D721Med (cell line): Measurements from ENCODE around the gene FBXL20.

ENCODE experiments used
- DNase-seq: peaks from one replicate; pipeline ENCODE4 v3.0.0; 2011; ENCODE audit warnings: low spot score; ENCODE audit not compliant: insufficient read length
- FAIRE-seq: peaks from 2 replicates; lab custom pipeline; 2011; peaks lifted over from hg19 to GRCh38; lab: Jason Lieb, UNC
- TF ChIP-seq, protein P1 (sequence below): IDR thresholded peaks from 2 replicates; pipeline ENCODE4 v1.5.1; 2012; ENCODE audit warnings: mild to moderate bottlenecking, control low read depth; ENCODE audit not compliant: insufficient read depth; ENCODE audit errors: missing control alignments

FBXL20 gene

DNA sequence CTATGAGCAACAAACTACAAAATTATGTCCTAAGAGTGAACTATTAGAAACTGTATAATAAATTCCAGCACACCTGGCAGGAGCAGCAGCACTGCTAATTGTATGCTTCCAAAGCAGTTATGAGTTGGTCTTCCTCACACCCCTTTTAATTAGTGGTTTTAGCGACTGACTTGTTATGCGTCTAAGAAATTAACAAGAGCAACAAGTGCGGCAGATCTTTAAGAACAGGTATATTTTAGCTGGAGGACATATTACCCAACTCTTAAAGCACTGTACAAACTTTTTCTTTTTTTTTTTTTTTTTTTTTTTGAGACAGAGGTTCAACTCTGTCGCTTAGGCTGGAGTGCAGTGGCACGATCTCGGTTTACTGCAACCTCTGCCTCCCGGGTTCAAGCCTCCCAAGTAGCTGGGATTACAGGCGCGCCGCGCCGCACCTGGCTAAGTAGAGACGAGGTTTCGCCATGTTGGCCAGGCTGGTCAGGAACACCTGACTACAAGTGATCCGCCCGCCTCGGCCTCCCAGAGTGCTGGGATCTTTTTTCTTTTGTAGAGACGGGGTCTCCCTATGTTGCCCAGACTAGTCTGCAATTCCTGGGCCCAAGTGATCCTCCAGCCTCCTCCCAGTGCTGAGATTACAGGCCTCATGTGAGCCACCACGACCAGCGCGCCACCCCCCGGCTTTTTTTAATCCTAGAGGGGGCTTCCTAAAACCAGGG, 1.6 kb upstream of the FBXL20 start:
- FAIRE-seq = no peak
- no peak for DNase-seq
- TF ChIP-seq, protein P1, sequence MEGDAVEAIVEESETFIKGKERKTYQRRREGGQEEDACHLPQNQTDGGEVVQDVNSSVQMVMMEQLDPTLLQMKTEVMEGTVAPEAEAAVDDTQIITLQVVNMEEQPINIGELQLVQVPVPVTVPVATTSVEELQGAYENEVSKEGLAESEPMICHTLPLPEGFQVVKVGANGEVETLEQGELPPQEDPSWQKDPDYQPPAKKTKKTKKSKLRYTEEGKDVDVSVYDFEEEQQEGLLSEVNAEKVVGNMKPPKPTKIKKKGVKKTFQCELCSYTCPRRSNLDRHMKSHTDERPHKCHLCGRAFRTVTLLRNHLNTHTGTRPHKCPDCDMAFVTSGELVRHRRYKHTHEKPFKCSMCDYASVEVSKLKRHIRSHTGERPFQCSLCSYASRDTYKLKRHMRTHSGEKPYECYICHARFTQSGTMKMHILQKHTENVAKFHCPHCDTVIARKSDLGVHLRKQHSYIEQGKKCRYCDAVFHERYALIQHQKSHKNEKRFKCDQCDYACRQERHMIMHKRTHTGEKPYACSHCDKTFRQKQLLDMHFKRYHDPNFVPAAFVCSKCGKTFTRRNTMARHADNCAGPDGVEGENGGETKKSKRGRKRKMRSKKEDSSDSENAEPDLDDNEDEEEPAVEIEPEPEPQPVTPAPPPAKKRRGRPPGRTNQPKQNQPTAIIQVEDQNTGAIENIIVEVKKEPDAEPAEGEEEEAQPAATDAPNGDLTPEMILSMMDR = no peak

DNA sequence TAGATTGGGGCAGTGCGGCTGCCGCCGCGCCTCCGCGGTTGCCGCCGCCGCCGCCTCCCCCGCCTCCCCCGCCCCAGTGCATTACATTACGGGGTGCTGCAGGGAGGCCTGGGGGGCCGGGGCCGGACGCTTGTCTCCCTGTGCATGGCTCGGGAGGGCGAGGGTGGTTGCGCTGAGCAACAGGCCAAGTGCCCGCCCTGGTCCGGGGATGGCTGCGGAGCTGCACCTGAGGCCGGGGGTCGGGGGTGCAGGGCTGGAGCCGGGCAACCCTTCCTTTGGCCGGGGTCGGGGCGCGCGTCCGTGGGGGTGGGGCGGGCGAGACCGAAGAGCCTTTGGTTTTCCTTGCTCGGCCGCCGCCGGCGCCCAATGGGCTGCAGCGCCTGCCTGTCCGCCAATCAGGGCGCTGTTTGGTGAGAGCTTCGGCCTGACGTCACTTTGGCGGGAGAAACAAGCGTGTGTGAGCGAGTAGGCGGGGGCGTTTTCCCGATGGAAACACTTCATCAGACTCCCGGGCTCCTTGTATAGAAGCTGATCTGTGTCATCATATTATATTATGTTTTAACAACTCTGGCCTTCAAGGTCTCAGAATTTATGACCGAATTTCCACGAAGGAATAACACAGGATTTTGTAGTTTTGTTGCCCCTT, 941 bp upstream of the FBXL20 start:
- FAIRE-seq (no peak), DNase-seq (peak; percentile 65)

DNA sequence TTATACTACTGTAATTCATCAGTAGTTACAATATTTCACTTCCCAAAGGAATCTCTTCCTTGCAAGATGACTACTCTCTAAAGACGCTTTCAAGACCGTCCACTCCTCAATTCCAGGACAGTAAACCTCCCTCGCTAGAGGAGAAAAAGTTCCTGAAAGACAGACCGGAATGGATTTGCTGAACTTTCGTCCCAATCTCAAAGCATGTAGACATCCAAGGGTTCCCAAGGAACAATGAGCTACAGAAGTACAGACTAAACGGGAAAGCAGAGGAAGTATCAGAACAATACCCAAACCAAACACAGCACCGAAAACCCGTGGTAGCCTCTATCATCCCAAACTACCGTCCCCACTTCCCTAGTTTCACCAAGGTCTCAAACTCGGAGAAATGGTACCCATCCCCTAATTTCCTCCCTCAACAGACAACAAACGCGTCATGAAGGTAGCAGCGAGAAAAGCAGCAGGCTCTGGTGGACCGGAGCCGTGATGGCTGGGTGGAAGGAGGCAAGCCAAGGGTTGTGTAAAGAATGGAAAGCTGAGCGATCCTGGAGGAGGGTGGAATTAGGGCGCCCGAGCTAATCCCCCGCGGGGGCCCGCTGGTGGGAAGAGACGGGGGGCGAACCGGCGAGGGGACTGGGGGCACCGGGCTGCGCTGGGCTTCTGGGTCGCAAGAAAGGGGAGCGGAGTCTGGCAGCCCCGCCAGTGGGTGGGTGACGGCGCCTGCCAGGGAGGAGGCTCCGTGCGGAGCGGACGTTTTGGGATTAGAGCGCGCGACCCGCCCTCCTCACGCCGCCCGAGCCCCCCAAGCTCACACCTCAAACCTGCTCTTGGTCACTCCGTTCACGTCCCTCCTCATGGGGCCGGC, 647 bp downstream of the FBXL20 start:
- DNase-seq (no peak), FAIRE-seq (no peak)
- TF ChIP-seq, protein P1 = no peak

More for the DNA sequence above, 941 bp upstream of the FBXL20 start:
- TF ChIP-seq, protein P1 = no peak

DNA sequence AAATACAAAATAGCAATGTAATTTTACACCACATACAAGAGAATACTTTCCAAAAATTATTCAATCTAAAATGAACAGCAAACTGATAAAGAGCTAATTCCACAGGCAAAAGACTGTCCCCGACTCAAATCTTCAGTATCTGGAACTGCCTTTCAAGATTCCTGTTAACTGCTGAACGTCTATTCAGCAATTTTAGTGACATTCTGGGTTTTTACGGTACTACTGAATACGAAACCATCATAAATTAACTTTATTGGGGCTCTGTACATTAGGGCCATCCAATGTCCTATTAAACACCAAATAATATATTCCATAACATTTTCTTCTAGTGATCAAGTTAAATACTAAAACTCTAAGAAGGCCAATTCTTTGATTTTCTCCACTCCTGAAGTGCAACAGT, 1.6 kb downstream of the FBXL20 start:
- no peak for FAIRE-seq
- no peak for DNase-seq
- TF ChIP-seq, protein P1 = no peak

DNA sequence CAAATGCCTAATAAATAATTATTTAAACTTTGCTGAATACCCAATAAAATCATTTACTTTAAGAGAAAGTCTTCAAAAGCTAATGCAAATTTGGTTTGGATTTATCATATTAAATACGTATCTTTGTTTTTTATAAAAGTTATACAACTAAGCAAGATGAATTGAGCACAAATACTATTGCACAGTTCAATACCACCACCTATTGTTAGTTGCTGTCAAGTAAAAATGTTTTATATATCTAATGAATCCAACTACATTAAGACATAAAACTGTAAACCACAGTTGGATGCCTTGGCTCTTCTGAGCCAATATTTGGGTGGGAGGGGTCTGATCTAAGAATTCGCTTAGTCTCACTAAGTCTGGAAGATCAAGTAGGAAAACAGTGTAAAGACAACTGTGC, 7.7 kb downstream of the FBXL20 start:
- DNase-seq (no peak), FAIRE-seq (no peak)
- TF ChIP-seq, protein P1 = peak; percentile 44

DNA sequence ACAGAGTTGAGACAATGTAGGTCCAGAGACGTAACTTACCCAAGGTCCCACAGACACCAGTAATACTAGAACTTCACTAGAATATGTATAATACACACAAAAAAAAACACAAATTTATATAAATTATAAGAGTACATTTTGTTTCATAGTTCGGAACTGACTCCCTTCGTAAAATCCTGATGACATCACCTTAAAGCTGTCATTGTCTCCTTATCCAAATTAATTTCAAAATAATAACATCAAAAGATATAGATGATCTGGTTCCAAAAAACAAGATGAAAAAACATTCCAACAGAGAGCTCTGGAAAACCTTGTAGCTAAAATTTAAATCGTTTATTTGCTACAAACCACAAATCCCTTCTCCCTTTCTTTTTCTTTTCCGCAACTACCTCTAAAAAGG, 10.0 kb downstream of the FBXL20 start:
- TF ChIP-seq, protein P1 = no peak
- no peak for FAIRE-seq
- no peak for DNase-seq
